HCT116 (cell line): ENCODE measurements around the gene TOMM22.

Experiments
- CBX3 ChIP-seq: IDR thresholded peaks from 2 replicates; pipeline ENCODE4 v1.6.1; 2012; ENCODE audit warnings: low read depth
- EZH2 ChIP-seq: fragments of 200-600 bp; sonication (generic); IDR thresholded peaks from 2 replicates; pipeline ENCODE4 v1.6.1; 2017; ENCODE audit warnings: antibody characterized with exemption, mixed run types
- FOSL1 ChIP-seq: IDR thresholded peaks from 2 replicates; pipeline ENCODE4 v1.6.1; 2012; ENCODE audit warnings: low read depth
- RAD21 ChIP-seq: IDR thresholded peaks from 2 replicates; pipeline ENCODE4 v1.6.1; 2012; ENCODE audit warnings: low read depth, mild to moderate bottlenecking
- TF ChIP-seq, protein P1 (sequence below): IDR thresholded peaks from 2 replicates; pipeline ENCODE4 v1.6.1; 2012
- TF ChIP-seq, protein P2 (sequence below), 3 experiments: fragments of 200-600 bp in 1 of 3; sonication (generic) in 1 of 3; IDR thresholded peaks in 2 of 3; conservative IDR thresholded peaks in 1 of 3; 2 replicates each; pipeline ENCODE4 v1.5.1; 2012 to 2017; ENCODE audit warnings: low read depth in 2 of 3, low read length in 2 of 3, antibody characterized with exemption in 1 of 3, borderline replicate concordance in 1 of 3, control low read depth in 1 of 3, mild to moderate bottlenecking in 1 of 3, mixed read lengths in 1 of 3, mixed run types in 1 of 3, moderate library complexity in 1 of 3; ENCODE audit not compliant: insufficient read depth in 1 of 3

DNA sequence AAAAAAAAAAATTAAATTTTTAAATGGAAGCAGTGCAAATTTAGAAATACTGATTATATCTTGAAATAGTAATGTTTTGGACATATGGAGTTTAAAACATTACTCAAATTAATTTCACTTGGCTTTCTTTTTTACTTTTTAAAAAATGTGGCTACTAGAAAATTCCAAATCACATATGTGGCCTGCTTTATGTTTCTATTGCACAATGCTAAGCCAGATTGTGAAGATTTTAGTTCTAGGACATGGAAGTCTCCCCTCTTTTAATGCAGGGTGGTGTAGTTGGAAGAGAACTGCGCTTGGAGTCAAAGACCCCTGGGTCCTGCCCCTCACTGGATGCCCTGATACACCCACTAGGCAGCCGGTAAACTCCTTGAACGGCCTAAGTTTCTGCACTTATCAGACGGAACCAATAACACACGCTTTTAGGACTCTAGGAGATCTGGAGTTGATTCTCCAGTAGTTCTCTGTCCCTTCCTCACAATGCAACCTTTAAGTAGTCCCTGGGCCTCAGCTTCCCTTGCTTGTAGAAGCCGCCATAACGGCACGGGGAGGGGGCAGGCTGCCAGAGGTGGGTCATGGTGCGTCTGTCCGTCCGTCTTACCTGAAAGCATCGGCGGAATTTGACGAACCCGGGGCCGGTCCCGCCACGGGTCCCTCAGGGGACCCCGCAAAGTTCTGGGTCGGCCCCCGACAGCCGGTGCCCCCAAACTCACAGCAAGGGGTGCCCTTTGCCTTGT, 26.1 kb upstream of the TOMM22 start:
- TF ChIP-seq EZH2 (no peak), RAD21 (no peak), CBX3 (no peak), FOSL1 (no peak)
- TF ChIP-seq, protein P1, sequence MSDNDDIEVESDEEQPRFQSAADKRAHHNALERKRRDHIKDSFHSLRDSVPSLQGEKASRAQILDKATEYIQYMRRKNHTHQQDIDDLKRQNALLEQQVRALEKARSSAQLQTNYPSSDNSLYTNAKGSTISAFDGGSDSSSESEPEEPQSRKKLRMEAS, result no peak
- TF ChIP-seq, protein P2, sequence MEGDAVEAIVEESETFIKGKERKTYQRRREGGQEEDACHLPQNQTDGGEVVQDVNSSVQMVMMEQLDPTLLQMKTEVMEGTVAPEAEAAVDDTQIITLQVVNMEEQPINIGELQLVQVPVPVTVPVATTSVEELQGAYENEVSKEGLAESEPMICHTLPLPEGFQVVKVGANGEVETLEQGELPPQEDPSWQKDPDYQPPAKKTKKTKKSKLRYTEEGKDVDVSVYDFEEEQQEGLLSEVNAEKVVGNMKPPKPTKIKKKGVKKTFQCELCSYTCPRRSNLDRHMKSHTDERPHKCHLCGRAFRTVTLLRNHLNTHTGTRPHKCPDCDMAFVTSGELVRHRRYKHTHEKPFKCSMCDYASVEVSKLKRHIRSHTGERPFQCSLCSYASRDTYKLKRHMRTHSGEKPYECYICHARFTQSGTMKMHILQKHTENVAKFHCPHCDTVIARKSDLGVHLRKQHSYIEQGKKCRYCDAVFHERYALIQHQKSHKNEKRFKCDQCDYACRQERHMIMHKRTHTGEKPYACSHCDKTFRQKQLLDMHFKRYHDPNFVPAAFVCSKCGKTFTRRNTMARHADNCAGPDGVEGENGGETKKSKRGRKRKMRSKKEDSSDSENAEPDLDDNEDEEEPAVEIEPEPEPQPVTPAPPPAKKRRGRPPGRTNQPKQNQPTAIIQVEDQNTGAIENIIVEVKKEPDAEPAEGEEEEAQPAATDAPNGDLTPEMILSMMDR (IDR thresholded peaks at IDR 0.05 in 2 of 3, conservative IDR thresholded peaks at IDR 0.05 in 1 of 3; ENCODE audit: borderline replicate concordance in 1 of 3, insufficient read depth in 1 of 3, low read depth in 2 of 3, low read length in 2 of 3), result no peak
